Left lobe of liver (tissue), 2 donors: ENCODE results near the gene HMGN4. TPM values are rescaled to one million over a fixed set of nuclear protein-coding genes. Genes with fewer than 3 reads are reported as not detected.
"Not testable (repeated sequence)": the region's sequence is repeated elsewhere in the genome, so short reads cannot be mapped to it uniquely, and the experiment has no call there.

ENCODE experiments used
- ATAC-seq: fragments of 200-7000 bp; cut with Tn5 transposase; one replicate; pipeline ENCODE4 v1.9.1; 2020; ENCODE audit warnings: mild to moderate bottlenecking, moderate library complexity
- DNase-seq: peaks from one replicate; pipeline ENCODE4 v3.0.0-alpha.2; 2020; ENCODE audit warnings: low spot score
- total RNA-seq: library from RNA; stranded (reverse); gene quantifications from one replicate; pipeline ENCODE4 v1.2.1, GENCODE V29; 2021
- donor health status: DM: no; HTN: no; CAD: no; lungs with moderate emphysema.
- donor health status: DM: no; HTN: yes; CAD: no.

Gene HMGN4
- 4.7 TPM for total RNA-seq

- DNase-seq, result peak; percentile 76
- ATAC-seq, result peak; percentile 76
Measured at GRCh38 chr6:26537846-26538571, at the start of gene HMGN4. HMGN4 (plus strand) TSS chr6:26538366; CDS start chr6:26545207, 6,841 bp downstream.

GRCh38 chr6:26489996-26490964, 47.9 kb upstream of the HMGN4 start:
- DNase-seq (no peak), ATAC-seq (no peak)

- no peak for DNase-seq
- no peak for ATAC-seq
Measured at GRCh38 chr6:26491604-26492003, 46.6 kb upstream of the HMGN4 start.

DNA sequence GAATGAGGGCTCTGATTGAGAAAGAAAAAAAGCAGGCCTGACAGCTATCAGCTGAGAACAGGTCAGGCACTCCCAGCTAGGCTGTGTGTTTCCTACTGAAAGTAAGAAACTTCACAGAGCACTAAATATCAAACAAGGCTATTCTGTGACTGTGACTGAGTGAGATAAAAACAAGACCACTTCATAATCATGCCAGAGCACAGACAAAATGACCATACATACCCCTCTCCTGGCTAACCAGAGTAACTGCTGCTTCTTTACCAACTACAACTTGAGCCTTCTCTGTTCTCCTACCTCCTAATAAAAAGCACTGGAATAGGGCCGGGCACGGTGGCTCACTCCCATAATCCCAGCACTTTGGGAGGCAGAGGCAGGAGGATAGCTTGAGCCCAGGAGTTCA, 44.9 kb upstream of the HMGN4 start:
- no peak for ATAC-seq
- DNase-seq, result no peak

- ATAC-seq (no peak), DNase-seq (no peak)
Measured at GRCh38 chr6:26494117-26494516, 44.0 kb upstream of the HMGN4 start.

DNA sequence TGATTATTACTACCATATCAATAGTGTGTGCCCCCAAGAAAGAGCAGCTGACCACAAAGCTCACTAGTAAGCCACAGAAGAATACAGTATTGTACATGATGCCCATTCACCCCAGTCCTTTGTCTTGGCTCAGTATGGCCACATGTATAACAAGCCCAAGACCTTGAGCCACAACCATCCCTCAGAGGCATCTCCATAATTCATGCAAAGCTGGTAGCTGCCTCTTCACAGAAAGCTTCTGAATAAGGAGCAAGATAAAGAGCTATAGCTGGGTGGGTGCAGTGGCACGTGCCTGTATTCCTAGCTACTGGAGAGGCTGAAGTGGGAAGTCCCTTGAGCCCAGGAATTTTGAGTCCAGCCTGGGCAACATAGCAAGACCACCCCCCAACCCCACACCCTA, 42.9 kb upstream of the HMGN4 start:
- DNase-seq, result no peak
- ATAC-seq, result no peak

DNA sequence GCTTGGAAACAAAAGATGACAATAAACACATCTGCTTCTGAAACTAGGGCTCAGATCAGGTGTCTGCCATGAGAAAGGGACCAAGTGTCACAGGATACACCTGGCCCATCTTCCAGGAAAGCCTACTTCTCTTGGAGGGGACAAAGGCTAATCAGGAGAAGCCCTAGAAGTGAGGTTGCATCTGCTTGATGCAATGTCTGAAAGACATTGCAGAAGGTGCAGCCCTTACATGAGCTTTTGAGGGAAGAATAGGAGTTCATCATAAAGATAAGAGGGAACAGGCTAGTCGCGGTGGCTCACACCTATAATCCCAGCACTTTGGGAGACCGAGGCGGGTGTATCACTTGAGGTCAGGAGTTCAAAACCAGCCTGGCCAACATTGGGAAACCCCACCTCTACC, 40.6 kb upstream of the HMGN4 start:
- no peak for ATAC-seq
- no peak for DNase-seq

GRCh38 chr6:26500102-26500501, 38.1 kb upstream of the HMGN4 start, which contains the start of gene BTN1A1:
BTN1A1 (plus strand) TSS chr6:26500303; CDS start chr6:26501287, 984 bp downstream.
- ATAC-seq (no peak), DNase-seq (no peak)

- no peak for DNase-seq
- peak; percentile 47 for ATAC-seq
Measured at GRCh38 chr6:26501482-26501986, 36.6 kb upstream of the HMGN4 start.

DNA sequence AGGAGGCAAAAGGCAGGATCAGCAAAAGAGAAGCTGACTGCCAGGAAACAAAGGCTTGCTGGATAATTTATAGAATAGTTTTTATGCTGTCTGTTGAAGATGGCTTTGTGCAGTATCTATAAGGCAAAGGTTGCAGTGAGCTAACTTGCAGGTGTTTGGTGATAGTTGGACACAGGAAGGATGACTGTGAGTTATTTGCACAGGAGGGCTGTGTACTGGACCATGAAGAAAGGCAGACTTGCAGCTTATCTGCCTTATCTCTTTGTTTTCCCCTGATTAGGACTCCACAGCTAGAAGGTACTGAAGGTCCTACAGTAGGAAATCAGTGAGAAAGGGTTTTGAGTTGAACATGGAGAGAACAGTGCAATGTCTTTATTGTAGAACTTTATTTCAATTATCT, 36.0 kb upstream of the HMGN4 start:
- no peak for DNase-seq
- ATAC-seq, result no peak

- ATAC-seq (no peak), DNase-seq (no peak)
Measured at GRCh38 chr6:26502626-26503025, 35.5 kb upstream of the HMGN4 start.

GRCh38 chr6:26507658-26508057, 30.5 kb upstream of the HMGN4 start:
- ATAC-seq (no peak), DNase-seq (no peak)

DNA sequence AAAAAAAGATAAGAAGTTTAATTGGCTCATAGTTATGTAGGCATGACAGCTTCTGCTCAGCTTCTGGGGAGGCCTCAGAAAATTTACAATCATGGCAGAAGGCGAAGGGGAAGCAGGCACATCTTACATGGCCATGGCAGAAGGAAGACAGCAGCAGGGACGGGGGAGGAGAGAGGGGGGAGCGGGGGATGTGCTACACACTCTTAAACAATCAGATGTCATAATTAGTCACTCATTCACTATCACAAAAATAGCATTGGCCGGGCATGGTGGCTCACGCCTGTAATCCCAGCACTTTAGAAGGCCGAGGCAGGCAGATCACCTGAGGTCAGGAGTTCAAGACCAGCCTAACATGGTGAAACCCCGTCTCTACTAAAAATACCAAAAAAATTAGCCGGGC, 27.1 kb upstream of the HMGN4 start:
- ATAC-seq, DNase-seq: not testable (repeated sequence)

- no peak for ATAC-seq
Measured at GRCh38 chr6:26514984-26515383, 23.2 kb upstream of the HMGN4 start.

DNA sequence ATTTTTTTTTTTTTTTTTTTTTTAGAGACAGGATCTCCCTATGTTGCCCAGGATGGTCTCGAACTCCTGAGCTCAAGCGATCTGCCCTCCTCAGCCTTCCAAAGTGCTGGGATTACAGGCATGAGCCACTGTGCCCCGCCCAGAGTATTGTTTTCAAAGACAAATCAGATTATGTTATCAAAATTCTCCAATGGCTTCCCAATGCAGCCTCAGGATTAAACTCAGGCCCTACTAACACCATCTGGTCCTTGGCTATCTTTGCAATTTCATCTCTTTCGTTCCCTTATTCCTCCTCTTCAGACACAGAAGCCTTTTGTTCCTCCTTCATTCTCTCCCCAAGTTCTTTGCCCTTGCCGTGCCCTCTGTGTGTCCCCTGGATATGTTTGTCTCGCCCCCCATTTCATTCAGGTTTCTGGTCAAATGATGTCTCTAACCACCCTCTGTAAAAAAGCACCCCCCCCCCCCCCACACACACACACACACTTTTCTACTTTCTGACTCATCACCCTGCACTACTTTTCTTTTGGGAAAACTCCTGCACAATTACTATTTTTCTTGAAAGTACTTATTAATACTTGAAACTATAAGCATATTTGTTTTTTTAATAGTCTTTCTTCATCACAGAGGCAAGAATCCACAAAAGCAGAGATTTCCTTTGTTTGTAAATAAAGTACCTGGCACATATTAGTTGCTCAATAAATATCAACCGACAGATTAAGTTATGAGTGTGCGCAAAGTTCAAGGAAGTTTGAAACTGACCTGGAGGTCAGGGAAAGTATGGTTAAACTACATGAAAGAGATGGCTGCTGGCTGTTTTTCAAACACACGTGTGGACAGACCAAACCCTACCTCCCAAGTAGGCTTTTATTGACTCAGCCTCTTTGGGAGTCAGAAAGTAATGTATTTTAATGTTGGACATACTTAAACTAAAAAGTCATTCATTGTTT, 21.4 kb upstream of the HMGN4 start:
- DNase-seq, result no peak

More at GRCh38 chr6:26514984-26515383, 23.2 kb upstream of the HMGN4 start:
- DNase-seq, result no peak

GRCh38 chr6:26519359-26519758, 18.8 kb upstream of the HMGN4 start:
- no peak for DNase-seq
- ATAC-seq, result no peak

More for the DNA sequence above, 21.4 kb upstream of the HMGN4 start:
- ATAC-seq, result no peak

DNA sequence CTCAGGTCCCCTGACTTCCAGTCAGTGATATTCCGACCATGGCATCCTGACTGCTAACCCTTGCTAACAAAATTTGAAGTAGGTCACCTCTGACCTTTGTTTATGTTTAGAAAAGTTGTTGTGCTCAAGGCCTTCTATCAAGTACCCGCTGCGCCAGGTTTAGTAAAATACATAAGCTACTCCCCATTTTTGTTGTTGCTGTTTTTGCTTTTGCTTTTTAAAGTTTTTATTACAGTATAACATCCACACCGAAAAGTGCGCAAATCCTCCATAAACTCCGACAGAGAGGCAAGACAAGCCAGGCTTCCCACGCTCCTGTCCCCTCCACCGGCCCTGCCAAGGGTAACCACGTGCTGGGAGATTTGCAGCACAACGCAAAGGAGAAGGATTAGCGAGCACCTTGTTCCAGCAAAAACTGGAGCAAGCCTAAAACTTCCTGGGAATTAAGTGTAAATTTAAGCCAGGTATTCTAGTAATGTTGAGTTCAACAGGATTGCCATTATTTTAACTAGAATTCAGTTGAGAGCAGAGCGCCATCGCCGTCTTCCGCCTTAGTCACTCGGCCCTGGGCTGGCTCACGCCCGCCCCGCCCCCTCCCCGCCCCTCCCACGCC, 17.8 kb upstream of the HMGN4 start:
- peak; percentile 59 for ATAC-seq
- DNase-seq, result peak; percentile 65

DNA sequence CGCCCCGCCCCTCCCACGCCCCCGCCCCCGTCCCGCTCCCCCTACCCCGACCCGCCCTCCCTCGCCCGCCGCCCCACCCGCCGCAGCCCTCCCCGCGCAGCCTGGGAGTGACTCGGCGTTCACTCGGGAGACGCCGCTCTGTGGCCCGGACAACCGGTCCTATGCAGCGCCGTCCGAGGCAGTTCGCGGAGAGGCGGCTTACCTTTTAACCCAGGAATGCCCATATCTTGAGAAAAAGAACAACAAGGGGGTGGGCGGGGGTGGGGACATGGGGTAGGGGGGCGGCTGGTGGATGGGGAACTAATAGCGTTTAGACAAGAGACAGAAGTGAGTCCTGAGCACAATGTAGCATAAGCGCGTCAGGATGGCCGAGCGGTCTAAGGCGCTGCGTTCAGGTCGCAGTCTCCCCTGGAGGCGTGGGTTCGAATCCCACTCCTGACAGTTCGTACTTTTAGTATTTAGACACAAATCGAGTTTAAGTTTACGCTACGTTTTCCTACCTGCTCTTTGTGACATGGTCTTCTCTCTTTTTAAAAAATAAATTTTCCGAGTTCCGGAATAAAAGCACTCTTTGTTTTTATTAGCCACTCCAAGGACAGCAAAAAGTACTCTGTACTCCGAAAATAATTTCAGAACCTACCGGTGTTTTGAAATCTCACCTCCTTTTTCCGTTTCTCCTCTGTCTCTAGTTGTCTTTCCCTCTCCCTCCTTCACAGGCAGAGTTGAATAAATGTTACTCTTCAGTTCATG, 17.1 kb upstream of the HMGN4 start:
- DNase-seq, result peak; percentile 87
- ATAC-seq, result peak; percentile 88
